GM23338 (cell line): ENCODE results near the gene COL18A1. TPM values are rescaled to one million over a fixed set of nuclear protein-coding genes. Genes with fewer than 3 reads are reported as not detected.
A peak's percentile ranks its signal among the peaks of the same experiment; 100 is the strongest.

ENCODE experiments used
- ATAC-seq: fragments of 200-7000 bp; cut with Tn5 transposase; 3 replicates; pipeline ENCODE4 v1.9.1; 2020
- DNase-seq: peaks from one replicate; pipeline ENCODE4 v3.0.0-alpha.2; 2015; ENCODE audit warnings: low spot score
- H2AFZ ChIP-seq: fragments of 200-600 bp; sonication (generic); 2 replicates; pipeline ENCODE4 v1.8.0; 2016; ENCODE audit warnings: antibody characterized with exemption, mild to moderate bottlenecking, moderate library complexity
- H3F3A ChIP-seq: fragments of 200-600 bp; sonication (generic); replicated peaks from 2 replicates; pipeline ENCODE4 v1.8.0; 2017; ENCODE audit warnings: antibody characterized with exemption, mixed run types, low read depth
- H3K27ac ChIP-seq: fragments of 200-600 bp; sonication (generic); 2 replicates; pipeline ENCODE4 v1.6.1; 2016; ENCODE audit warnings: low read depth
- H3K27me3 ChIP-seq: fragments of 200-600 bp; sonication (generic); 2 replicates; pipeline ENCODE4 v1.8.0; 2016; ENCODE audit warnings: mild to moderate bottlenecking, mixed run types, moderate library complexity; ENCODE audit not compliant: insufficient read depth
- H3K36me3 ChIP-seq: fragments of 200-600 bp; sonication (generic); 2 replicates; pipeline ENCODE4 v1.8.0; 2016; ENCODE audit warnings: mild to moderate bottlenecking; ENCODE audit not compliant: insufficient read depth
- H3K4me1 ChIP-seq: fragments of 200-600 bp; sonication (generic); 2 replicates; pipeline ENCODE4 v1.8.0; 2016; ENCODE audit warnings: mild to moderate bottlenecking, moderate library complexity; ENCODE audit not compliant: insufficient read depth
- H3K4me2 ChIP-seq: fragments of 200-600 bp; sonication (generic); 2 replicates; pipeline ENCODE4 v1.7.1; 2017; ENCODE audit warnings: mixed run types
- H3K4me3 ChIP-seq: fragments of 200-600 bp; sonication (generic); 2 replicates; pipeline ENCODE4 v1.6.1; 2016; ENCODE audit warnings: mixed run types
- H3K79me2 ChIP-seq: fragments of 200-600 bp; sonication (generic); replicated peaks from 2 replicates; pipeline ENCODE4 v1.8.0; 2017; ENCODE audit warnings: mild to moderate bottlenecking; ENCODE audit not compliant: insufficient read depth
- H3K9me2 ChIP-seq: fragments of 200-600 bp; sonication (generic); 2 replicates; pipeline ENCODE4 v1.8.0; 2017; ENCODE audit not compliant: insufficient read depth
- H4K20me1 ChIP-seq: fragments of 200-600 bp; sonication (generic); replicated peaks from 2 replicates; pipeline ENCODE4 v1.8.0; 2017; ENCODE audit warnings: mild to moderate bottlenecking; ENCODE audit not compliant: insufficient read depth
- H3K27ac Mint-ChIP-seq: 2 replicates; pipeline ENCODE4 v1.8.0; 2020; ENCODE audit warnings: inconsistent platforms, mild to moderate bottlenecking, moderate library complexity, mixed read lengths
- H3K27me3 Mint-ChIP-seq: 3 replicates; pipeline ENCODE4 v1.8.0; 2022; ENCODE audit warnings: low read depth, mild to moderate bottlenecking, moderate library complexity, mixed read lengths, inconsistent platforms; ENCODE audit not compliant: insufficient read depth, poor library complexity
- H3K36me3 Mint-ChIP-seq: 3 replicates; pipeline ENCODE4 v1.8.0; 2021; ENCODE audit warnings: low read depth, mild to moderate bottlenecking, inconsistent platforms, moderate library complexity, mixed read lengths
- H3K4me1 Mint-ChIP-seq: 3 replicates; pipeline ENCODE4 v1.8.0; 2020; ENCODE audit warnings: mild to moderate bottlenecking, inconsistent platforms, mixed read lengths
- H3K4me3 Mint-ChIP-seq: 3 replicates; pipeline ENCODE4 v1.8.0; 2021; ENCODE audit warnings: moderate library complexity, mild to moderate bottlenecking, inconsistent platforms, mixed read lengths
- H3K9me3 Mint-ChIP-seq: 3 replicates; pipeline ENCODE4 v1.8.0; 2020; ENCODE audit warnings: moderate library complexity, mild to moderate bottlenecking, inconsistent platforms, mixed read lengths
- CREB1 ChIP-seq: fragments of 250-450 bp; sonication (Bioruptor Pico); IDR thresholded peaks from 2 replicates; pipeline ENCODE4 v1.5.0; 2020; ENCODE audit warnings: low read depth, mild to moderate bottlenecking, moderate library complexity
- CTCF ChIP-seq, 2 experiments: fragments of 200-600 bp in 1 of 2; sonication (generic) in 1 of 2; conservative IDR thresholded peaks; 2 replicates each; pipeline versions ENCODE4 v1.5.1 to v1.6.1; 2016 to 2017; ENCODE audit warnings: antibody characterized with exemption in 2 of 2, low read depth in 2 of 2, mild to moderate bottlenecking in 2 of 2, moderate library complexity in 1 of 2
- EZH2phosphoT487 ChIP-seq: fragments of 200-600 bp; sonication (generic); IDR thresholded peaks from one replicate; pipeline ENCODE4 v1.8.1; 2018; ENCODE audit warnings: antibody characterized with exemption; ENCODE audit not compliant: unreplicated experiment
- ZNF331 ChIP-seq: fragments of 250-450 bp; sonication (Bioruptor Pico); IDR thresholded peaks from 2 replicates; pipeline ENCODE4 v1.5.0; 2020; ENCODE audit warnings: low read depth, mild to moderate bottlenecking, moderate library complexity
- polyA plus RNA-seq: library from polyadenylated mRNA; unstranded; fragments of >200 nt; fragmentation: Nextera tagmentation; extraction: Ambion mirVana; gene quantifications from 2 replicates; pipeline ENCODE4 v1.2.1, GENCODE V29; 2016
- total RNA-seq: library from RNA; depleted of rRNA; stranded (reverse); fragments of >200 nt; shearing (Covaris generic); gene quantifications from 2 replicates; pipeline ENCODE4 v1.2.3, GENCODE V29; 2014
- TF ChIP-seq, protein P1 (sequence below): fragments of 250-450 bp; sonication (Bioruptor Pico); IDR thresholded peaks from 2 replicates; pipeline ENCODE4 v1.5.0; 2020; ENCODE audit warnings: mild to moderate bottlenecking, moderate library complexity
- TF ChIP-seq, protein P2 (sequence below): IDR thresholded peaks from one replicate; pipeline ENCODE4 v1.6.1; 2018; ENCODE audit warnings: antibody characterized with exemption; ENCODE audit not compliant: unreplicated experiment

The COL18A1 gene
- total and polyA plus RNA-seq, 2 experiments from 2014 or later = 38.4 to 430 TPM

- TF ChIP-seq, protein P1, sequence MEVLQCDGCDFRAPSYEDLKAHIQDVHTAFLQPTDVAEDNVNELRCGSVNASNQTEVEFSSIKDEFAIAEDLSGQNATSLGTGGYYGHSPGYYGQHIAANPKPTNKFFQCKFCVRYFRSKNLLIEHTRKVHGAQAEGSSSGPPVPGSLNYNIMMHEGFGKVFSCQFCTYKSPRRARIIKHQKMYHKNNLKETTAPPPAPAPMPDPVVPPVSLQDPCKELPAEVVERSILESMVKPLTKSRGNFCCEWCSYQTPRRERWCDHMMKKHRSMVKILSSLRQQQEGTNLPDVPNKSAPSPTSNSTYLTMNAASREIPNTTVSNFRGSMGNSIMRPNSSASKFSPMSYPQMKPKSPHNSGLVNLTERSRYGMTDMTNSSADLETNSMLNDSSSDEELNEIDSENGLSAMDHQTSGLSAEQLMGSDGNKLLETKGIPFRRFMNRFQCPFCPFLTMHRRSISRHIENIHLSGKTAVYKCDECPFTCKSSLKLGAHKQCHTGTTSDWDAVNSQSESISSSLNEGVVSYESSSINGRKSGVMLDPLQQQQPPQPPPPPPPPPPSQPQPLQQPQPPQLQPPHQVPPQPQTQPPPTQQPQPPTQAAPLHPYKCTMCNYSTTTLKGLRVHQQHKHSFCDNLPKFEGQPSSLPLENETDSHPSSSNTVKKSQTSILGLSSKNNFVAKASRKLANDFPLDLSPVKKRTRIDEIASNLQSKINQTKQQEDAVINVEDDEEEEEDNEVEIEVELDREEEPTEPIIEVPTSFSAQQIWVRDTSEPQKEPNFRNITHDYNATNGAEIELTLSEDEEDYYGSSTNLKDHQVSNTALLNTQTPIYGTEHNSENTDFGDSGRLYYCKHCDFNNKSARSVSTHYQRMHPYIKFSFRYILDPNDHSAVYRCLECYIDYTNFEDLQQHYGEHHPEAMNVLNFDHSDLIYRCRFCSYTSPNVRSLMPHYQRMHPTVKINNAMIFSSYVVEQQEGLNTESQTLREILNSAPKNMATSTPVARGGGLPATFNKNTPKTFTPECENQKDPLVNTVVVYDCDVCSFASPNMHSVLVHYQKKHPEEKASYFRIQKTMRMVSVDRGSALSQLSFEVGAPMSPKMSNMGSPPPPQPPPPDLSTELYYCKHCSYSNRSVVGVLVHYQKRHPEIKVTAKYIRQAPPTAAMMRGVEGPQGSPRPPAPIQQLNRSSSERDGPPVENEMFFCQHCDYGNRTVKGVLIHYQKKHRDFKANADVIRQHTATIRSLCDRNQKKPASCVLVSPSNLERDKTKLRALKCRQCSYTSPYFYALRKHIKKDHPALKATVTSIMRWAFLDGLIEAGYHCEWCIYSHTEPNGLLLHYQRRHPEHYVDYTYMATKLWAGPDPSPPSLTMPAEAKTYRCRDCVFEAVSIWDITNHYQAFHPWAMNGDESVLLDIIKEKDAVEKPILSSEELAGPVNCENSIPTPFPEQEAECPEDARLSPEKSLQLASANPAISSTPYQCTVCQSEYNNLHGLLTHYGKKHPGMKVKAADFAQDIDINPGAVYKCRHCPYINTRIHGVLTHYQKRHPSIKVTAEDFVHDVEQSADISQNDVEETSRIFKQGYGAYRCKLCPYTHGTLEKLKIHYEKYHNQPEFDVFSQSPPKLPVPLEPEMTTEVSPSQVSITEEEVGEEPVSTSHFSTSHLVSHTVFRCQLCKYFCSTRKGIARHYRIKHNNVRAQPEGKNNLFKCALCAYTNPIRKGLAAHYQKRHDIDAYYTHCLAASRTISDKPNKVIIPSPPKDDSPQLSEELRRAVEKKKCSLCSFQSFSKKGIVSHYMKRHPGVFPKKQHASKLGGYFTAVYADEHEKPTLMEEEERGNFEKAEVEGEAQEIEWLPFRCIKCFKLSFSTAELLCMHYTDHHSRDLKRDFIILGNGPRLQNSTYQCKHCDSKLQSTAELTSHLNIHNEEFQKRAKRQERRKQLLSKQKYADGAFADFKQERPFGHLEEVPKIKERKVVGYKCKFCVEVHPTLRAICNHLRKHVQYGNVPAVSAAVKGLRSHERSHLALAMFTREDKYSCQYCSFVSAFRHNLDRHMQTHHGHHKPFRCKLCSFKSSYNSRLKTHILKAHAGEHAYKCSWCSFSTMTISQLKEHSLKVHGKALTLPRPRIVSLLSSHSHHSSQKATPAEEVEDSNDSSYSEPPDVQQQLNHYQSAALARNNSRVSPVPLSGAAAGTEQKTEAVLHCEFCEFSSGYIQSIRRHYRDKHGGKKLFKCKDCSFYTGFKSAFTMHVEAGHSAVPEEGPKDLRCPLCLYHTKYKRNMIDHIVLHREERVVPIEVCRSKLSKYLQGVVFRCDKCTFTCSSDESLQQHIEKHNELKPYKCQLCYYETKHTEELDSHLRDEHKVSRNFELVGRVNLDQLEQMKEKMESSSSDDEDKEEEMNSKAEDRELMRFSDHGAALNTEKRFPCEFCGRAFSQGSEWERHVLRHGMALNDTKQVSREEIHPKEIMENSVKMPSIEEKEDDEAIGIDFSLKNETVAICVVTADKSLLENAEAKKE = no peak
- TF ChIP-seq CREB1 (no peak), ZNF331 (CRISPR knock-in tag) (no peak)
Measured at GRCh38 chr21:45555251-45555556, 150.2 kb downstream of the COL18A1 start (continued).

GRCh38 chr21:45555557-45556301 lies 150.8 kb downstream of the COL18A1 start:
- Mint-ChIP-seq H3K27ac (no peak overlapping the region), H3K9me3 (peaks cover 4% of the 10 kb centered on the region; the same call in 1 of the 3 replicates), H3K4me1 (peaks cover 28% of the 10 kb centered on the region), H3K4me3 (peak overlapping the region; percentile 61; the same call in 2 of the 3 replicates), H3K36me3 (no peaks in the 10 kb centered on the region), H3K27me3 (peaks cover 6% of the 10 kb centered on the region)
- Histone ChIP-seq H4K20me1 (no peaks in the 10 kb centered on the region), H3K4me3 (peak overlapping the region; percentile 53), H3K27me3 (no peaks in the 10 kb centered on the region), H3K9me2 (no peaks in the 10 kb centered on the region), H3F3A (0 out of 2 replicates have a peak, but pooled peaks cover 2% of the 10 kb centered on the region), H3K27ac (no peak overlapping the region), H2AFZ (peak overlapping the region; percentile 90; the same call in 1 of the 2 replicates), H3K79me2 (no peaks in the 10 kb centered on the region), H3K4me2 (peak overlapping the region; percentile 67; the same call in 1 of the 2 replicates), H3K36me3 (no peaks in the 10 kb centered on the region), H3K4me1 (peaks cover 11% of the 10 kb centered on the region)
- ATAC-seq = peak; percentile 84
- DNase-seq = peak; percentile 89
- TF ChIP-seq CTCF (conservative IDR thresholded peaks at IDR 0.05; ENCODE audit: low read depth in 2 of 2) (peak; percentile 50 to 68), EZH2phosphoT487 (no peak)
- TF ChIP-seq, protein P2, sequence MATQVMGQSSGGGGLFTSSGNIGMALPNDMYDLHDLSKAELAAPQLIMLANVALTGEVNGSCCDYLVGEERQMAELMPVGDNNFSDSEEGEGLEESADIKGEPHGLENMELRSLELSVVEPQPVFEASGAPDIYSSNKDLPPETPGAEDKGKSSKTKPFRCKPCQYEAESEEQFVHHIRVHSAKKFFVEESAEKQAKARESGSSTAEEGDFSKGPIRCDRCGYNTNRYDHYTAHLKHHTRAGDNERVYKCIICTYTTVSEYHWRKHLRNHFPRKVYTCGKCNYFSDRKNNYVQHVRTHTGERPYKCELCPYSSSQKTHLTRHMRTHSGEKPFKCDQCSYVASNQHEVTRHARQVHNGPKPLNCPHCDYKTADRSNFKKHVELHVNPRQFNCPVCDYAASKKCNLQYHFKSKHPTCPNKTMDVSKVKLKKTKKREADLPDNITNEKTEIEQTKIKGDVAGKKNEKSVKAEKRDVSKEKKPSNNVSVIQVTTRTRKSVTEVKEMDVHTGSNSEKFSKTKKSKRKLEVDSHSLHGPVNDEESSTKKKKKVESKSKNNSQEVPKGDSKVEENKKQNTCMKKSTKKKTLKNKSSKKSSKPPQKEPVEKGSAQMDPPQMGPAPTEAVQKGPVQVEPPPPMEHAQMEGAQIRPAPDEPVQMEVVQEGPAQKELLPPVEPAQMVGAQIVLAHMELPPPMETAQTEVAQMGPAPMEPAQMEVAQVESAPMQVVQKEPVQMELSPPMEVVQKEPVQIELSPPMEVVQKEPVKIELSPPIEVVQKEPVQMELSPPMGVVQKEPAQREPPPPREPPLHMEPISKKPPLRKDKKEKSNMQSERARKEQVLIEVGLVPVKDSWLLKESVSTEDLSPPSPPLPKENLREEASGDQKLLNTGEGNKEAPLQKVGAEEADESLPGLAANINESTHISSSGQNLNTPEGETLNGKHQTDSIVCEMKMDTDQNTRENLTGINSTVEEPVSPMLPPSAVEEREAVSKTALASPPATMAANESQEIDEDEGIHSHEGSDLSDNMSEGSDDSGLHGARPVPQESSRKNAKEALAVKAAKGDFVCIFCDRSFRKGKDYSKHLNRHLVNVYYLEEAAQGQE = no peak
